Measurements from ENCODE around the gene LIM2. TPM values are rescaled to one million over a fixed set of nuclear protein-coding genes. Genes with fewer than 3 reads are reported as not detected.
A peak's percentile ranks its signal among the peaks of the same experiment; 100 is the strongest.

The LIM2 gene
- total RNA-seq, 1 donor from 2014 or later, result 0.26 TPM

GRCh38 chr19:51368366-51369282 lies 19.1 kb downstream of the LIM2 start, which contains the start of gene CLDND2:
CLDND2 (minus strand) TSS chr19:51369003; CDS start chr19:51368577, 426 bp downstream.
- Histone ChIP-seq H4K20me1 (ENCODE audit: low read depth) (no peaks in the 10 kb centered on the region), H3K9ac (peak within 1 kb of the TSS; percentile 29), H3K4me3 (peak within 1 kb of the TSS; percentile 80), H2AFZ (replicated peaks) (peak within 1 kb of the TSS; percentile 68), H3F3A (ENCODE audit: low read depth) (peaks cover 14% of the 10 kb centered on the region), H3K4me1 (peaks cover 7% of the 10 kb centered on the region), H3K27me3 (no peaks in the 10 kb centered on the region), H3K79me2 (ENCODE audit: low read depth) (no peaks in the 10 kb centered on the region), H3K9me3 (ENCODE audit: low read depth) (no peaks in the 10 kb centered on the region), H3K27ac (peak within 1 kb of the TSS; percentile 76), H3K36me3 (no peaks in the 10 kb centered on the region), H3K4me2 (peak within 1 kb of the TSS; percentile 84)
- Mint-ChIP-seq H3K27me3 (ENCODE audit: insufficient read depth, low read depth) (peaks cover 13% of the 10 kb centered on the region), H3K36me3 (no peaks in the 10 kb centered on the region), H3K9me3 (no peaks in the 10 kb centered on the region), H3K27ac (peak within 1 kb of the TSS; percentile 60), H3K4me3 (peak within 1 kb of the TSS; percentile 99), H3K4me1 (peaks cover 20% of the 10 kb centered on the region)
- no peak for DNase-seq (ENCODE audit: low spot score)
- TF ChIP-seq EZH2phosphoT487 (IDR thresholded peaks at IDR 0.05) (no peak), CTCF (IDR thresholded peaks at IDR 0.05) (no peak), EZH2 (IDR thresholded peaks at IDR 0.05) (no peak)

- no peaks in the 10 kb centered on the region for H3K9me3 ChIP-seq (ENCODE audit: low read depth)
- no peaks in the 10 kb centered on the region for H3K79me2 ChIP-seq (ENCODE audit: low read depth)
- Mint-ChIP-seq H3K36me3 (no peaks in the 10 kb centered on the region), H3K27me3 (ENCODE audit: insufficient read depth, low read depth) (peaks cover 13% of the 10 kb centered on the region), H3K27ac (no peak overlapping the region), H3K9me3 (no peaks in the 10 kb centered on the region), H3K4me1 (peaks cover 24% of the 10 kb centered on the region), H3K4me3 (peak overlapping the region; percentile 99)
- H2AFZ ChIP-seq (replicated peaks), result peak overlapping the region; percentile 68
- peak; percentile 99 for DNase-seq (ENCODE audit: low spot score)
- H3K4me1 ChIP-seq, result peaks cover 7% of the 10 kb centered on the region
- peak overlapping the region; percentile 80 for H3K4me3 ChIP-seq
- H3K27me3 ChIP-seq, result no peaks in the 10 kb centered on the region
- peak overlapping the region; percentile 76 for H3K27ac ChIP-seq
- peak overlapping the region; percentile 93 for H3K4me2 ChIP-seq
- H3K9ac ChIP-seq, result peak overlapping the region; percentile 29
- no peaks in the 10 kb centered on the region for H4K20me1 ChIP-seq (ENCODE audit: low read depth)
- no peak for TF ChIP-seq CTCF (IDR thresholded peaks at IDR 0.05)
- no peak for TF ChIP-seq EZH2 (IDR thresholded peaks at IDR 0.05)
- no peak for TF ChIP-seq EZH2phosphoT487 (IDR thresholded peaks at IDR 0.05)
- peaks cover 14% of the 10 kb centered on the region for H3F3A ChIP-seq (ENCODE audit: low read depth)
- no peaks in the 10 kb centered on the region for H3K36me3 ChIP-seq
Measured at GRCh38 chr19:51367565-51368365, 20.0 kb downstream of the LIM2 start.

- Mint-ChIP-seq H3K36me3 (no peaks in the 10 kb centered on the region), H3K9me3 (no peaks in the 10 kb centered on the region), H3K27me3 (ENCODE audit: insufficient read depth, low read depth) (peaks cover 9% of the 10 kb centered on the region)
Measured at GRCh38 chr19:51367255-51367564, 20.6 kb downstream of the LIM2 start.

More at GRCh38 chr19:51367255-51367564, 20.6 kb downstream of the LIM2 start:
- H4K20me1 ChIP-seq (ENCODE audit: low read depth), result no peaks in the 10 kb centered on the region
- TF ChIP-seq CTCF (IDR thresholded peaks at IDR 0.05), result no peak
- no peak for TF ChIP-seq EZH2 (IDR thresholded peaks at IDR 0.05)
- no peak for TF ChIP-seq EZH2phosphoT487 (IDR thresholded peaks at IDR 0.05)
- H3K27ac ChIP-seq, result no peak overlapping the region
- no peaks in the 10 kb centered on the region for H3K79me2 ChIP-seq (ENCODE audit: low read depth)
- peak overlapping the region; percentile 74 for H3K27ac Mint-ChIP-seq
- peak overlapping the region; percentile 35 for H2AFZ ChIP-seq (replicated peaks)
- H3F3A ChIP-seq (ENCODE audit: low read depth), result peaks cover 14% of the 10 kb centered on the region
- H3K4me3 Mint-ChIP-seq, result peak overlapping the region; percentile 99
- H3K4me3 ChIP-seq, result peak overlapping the region; percentile 80
- H3K4me1 ChIP-seq, result peaks cover 7% of the 10 kb centered on the region
- peaks cover 24% of the 10 kb centered on the region for H3K4me1 Mint-ChIP-seq
- H3K9ac ChIP-seq, result peak overlapping the region; percentile 69
- H3K36me3 ChIP-seq, result no peaks in the 10 kb centered on the region
- no peaks in the 10 kb centered on the region for H3K9me3 ChIP-seq (ENCODE audit: low read depth)
- H3K27me3 ChIP-seq, result no peaks in the 10 kb centered on the region
- H3K4me2 ChIP-seq, result peak overlapping the region; percentile 93
- DNase-seq (ENCODE audit: low spot score), result no peak
